ENCODE data around the gene KCTD20. TPM values are rescaled to one million over a fixed set of nuclear protein-coding genes. Genes with fewer than 3 reads are reported as not detected.

Gene KCTD20
- total and polyA plus RNA-seq, 10 of the 15 experiments (the other 5 are each of a cell fraction or from before 2014, with no cell fraction given): 18.1 to 77.0 (median 50.5) TPM

DNA sequence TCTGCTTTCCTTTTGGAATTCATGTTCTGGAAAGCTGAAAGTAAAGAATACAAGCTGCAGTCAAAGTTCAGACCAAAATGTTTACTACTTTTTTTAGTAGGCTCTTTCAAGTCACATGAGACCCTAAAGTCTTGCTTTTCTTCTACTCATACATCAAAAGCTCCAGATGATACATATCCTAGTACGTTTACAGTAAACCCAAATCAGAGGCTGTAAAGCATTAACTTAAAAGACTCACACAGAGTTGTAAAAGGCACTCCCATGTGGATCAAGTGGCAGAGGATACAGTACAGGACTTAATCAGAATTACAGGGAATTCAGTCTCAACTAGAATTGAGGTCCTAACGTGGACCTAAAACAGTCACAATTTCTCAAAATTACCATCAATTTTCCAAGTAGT lies 63.8 kb downstream of the KCTD20 start (continued):
- TF ChIP-seq RAD51 (IDR thresholded peaks at IDR 0.05): no peak

DNA sequence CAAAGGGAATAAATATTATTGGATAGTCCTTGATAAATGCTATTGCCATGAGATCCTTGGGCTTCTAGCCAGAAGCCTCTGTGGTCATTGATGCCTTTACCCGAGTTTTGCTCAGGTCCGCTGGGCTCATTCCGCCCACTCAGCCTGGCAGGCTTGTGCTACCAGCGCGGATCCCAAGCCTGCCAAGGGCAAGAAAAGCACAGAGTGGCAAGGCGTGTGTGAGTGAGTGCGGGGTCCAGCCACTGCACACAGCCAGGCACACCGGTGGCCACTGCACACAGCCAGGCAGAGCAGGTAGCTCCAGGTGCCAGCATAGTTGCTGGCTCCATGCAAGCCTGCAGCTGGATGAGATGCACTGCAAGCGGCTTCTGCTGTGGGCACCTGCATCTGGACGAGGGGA lies 65.7 kb downstream of the KCTD20 start:
- Histone ChIP-seq H3K9me3 (replicated peaks; ENCODE audit: control insufficient read depth, insufficient read depth, low read length) (no peaks in the 10 kb centered on the region), H3K4me2 (ENCODE audit: control insufficient read depth, insufficient read depth) (no peak overlapping the region), H3K36me3 (ENCODE audit: control insufficient read depth in 2 of 2, insufficient read depth in 2 of 2, low read length in 1 of 2) (peaks cover 5 to 7% of the 10 kb centered on the region in 2 experiments; a peak in 1 of 4 replicates), H4K20me1 (ENCODE audit: control insufficient read depth, insufficient read depth) (no peaks in the 10 kb centered on the region), H3K27ac (ENCODE audit: control insufficient read depth, insufficient read depth) (no peak overlapping the region), H2AFZ (ENCODE audit: control insufficient read depth, low read depth, low read length) (no peak overlapping the region), H3K9ac (ENCODE audit: control insufficient read depth, insufficient read depth, low read length) (no peak overlapping the region), H3K27me3 (replicated peaks in 1 of 2; ENCODE audit: control insufficient read depth in 2 of 2, insufficient read depth in 2 of 2, low read length in 1 of 2) (no peaks in the 10 kb centered on the region), H3K79me2 (ENCODE audit: control insufficient read depth, insufficient read depth, low read length) (no peaks in the 10 kb centered on the region), H3K4me3 (no peak overlapping the region), H3K4me1 (ENCODE audit: control insufficient read depth, insufficient read depth, low read length) (no peaks in the 10 kb centered on the region)
- DNase-seq (ENCODE audit: low read depth, low spot score): no peak
- BruUV-seq (replicated peaks): no TSS peak
- ATAC-seq: no peak
- SMC1A ChIA-PET (ENCODE audit: uncharacterized antibody, unreplicated experiment): interaction anchor here (1.4 kb wide), 1 partner anchor 29 kb away, joined by 4 read pairs; no protein-coding TSS in a partner anchor
- RAD21 ChIA-PET (ENCODE audit: unreplicated experiment): no interaction called here
- WGBS (ENCODE audit: insufficient coverage, insufficient replicate concordance, low lambda C conversion rate, missing lambda C conversion rate): 87% methylated on average over 10 of the region's 10 CpGs
- FAIRE-seq: no peak
- intact Hi-C loops (cut with micrococcal nuclease; ENCODE audit: unreplicated experiment) (no loop called here), in situ Hi-C loops (cut with MboI) (no loop called here)
- POLR2A ChIA-PET: interaction anchor here (0.6 kb wide), 1 partner anchor 42 kb away, joined by 8 read pairs; no protein-coding TSS in a partner anchor
- CTCF ChIA-PET: interaction anchor here (1.4 to 1.5 kb wide), 2 partner anchors 46 to 257 kb away, joined by 3 to 6 read pairs; no protein-coding TSS in a partner anchor
- TF ChIP-seq ZNF622 (IDR thresholded peaks at IDR 0.05): no peak
- TF ChIP-seq HDGF (IDR thresholded peaks at IDR 0.05): no peak
- TF ChIP-seq SMARCA5 (IDR thresholded peaks at IDR 0.05): no peak
- no peak for TF ChIP-seq BCL11A (IDR thresholded peaks at IDR 0.05; ENCODE audit: low read depth, low read length)
- TF ChIP-seq, protein P1, sequence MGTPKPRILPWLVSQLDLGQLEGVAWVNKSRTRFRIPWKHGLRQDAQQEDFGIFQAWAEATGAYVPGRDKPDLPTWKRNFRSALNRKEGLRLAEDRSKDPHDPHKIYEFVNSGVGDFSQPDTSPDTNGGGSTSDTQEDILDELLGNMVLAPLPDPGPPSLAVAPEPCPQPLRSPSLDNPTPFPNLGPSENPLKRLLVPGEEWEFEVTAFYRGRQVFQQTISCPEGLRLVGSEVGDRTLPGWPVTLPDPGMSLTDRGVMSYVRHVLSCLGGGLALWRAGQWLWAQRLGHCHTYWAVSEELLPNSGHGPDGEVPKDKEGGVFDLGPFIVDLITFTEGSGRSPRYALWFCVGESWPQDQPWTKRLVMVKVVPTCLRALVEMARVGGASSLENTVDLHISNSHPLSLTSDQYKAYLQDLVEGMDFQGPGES (IDR thresholded peaks at IDR 0.05): no peak
- no peak for TF ChIP-seq TBL1XR1 (IDR thresholded peaks at IDR 0.05; ENCODE audit: low read depth, low read length)
- TF ChIP-seq ZNF384 (IDR thresholded peaks at IDR 0.05; ENCODE audit: borderline replicate concordance, low read depth, low read length): no peak
- TF ChIP-seq, protein P2, sequence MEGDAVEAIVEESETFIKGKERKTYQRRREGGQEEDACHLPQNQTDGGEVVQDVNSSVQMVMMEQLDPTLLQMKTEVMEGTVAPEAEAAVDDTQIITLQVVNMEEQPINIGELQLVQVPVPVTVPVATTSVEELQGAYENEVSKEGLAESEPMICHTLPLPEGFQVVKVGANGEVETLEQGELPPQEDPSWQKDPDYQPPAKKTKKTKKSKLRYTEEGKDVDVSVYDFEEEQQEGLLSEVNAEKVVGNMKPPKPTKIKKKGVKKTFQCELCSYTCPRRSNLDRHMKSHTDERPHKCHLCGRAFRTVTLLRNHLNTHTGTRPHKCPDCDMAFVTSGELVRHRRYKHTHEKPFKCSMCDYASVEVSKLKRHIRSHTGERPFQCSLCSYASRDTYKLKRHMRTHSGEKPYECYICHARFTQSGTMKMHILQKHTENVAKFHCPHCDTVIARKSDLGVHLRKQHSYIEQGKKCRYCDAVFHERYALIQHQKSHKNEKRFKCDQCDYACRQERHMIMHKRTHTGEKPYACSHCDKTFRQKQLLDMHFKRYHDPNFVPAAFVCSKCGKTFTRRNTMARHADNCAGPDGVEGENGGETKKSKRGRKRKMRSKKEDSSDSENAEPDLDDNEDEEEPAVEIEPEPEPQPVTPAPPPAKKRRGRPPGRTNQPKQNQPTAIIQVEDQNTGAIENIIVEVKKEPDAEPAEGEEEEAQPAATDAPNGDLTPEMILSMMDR (IDR thresholded peaks at IDR 0.05 in 2 of 3, conservative IDR thresholded peaks at IDR 0.05 in 1 of 3; ENCODE audit: control insufficient read depth in 2 of 3, extremely low read depth in 1 of 3, insufficient read depth in 1 of 3, low read depth in 3 of 3, low read length in 3 of 3): no peak
